B cell (primary cell): ENCODE data around the gene ILF3. TPM values are rescaled to one million over a fixed set of nuclear protein-coding genes. Genes with fewer than 3 reads are reported as not detected.
A peak's percentile ranks its signal among the peaks of the same experiment; 100 is the strongest.
"Not testable (repeated sequence)": the region's sequence is repeated elsewhere in the genome, so short reads cannot be mapped to it uniquely, and the experiment has no call there.

Experiments used
- ATAC-seq: fragments of 200-7000 bp; cut with Tn5 transposase; one replicate; pipeline ENCODE4 v1.10.0; 2021; ENCODE audit warnings: low read depth, mild to moderate bottlenecking, moderate number of reproducible peaks, moderate library complexity
- CTCF ChIA-PET: fragments of 350-600 bp; sonication (Branson Sonifier 250); formaldehyde crosslinking; loops from one replicate; lab custom pipeline; 2021; ENCODE audit warnings: antibody characterized with exemption, inconsistent platforms; lab: Charles Lee
- POLR2A ChIA-PET: fragments of 350-600 bp; sonication (Branson Sonifier 250); formaldehyde crosslinking; loops from one replicate; lab custom pipeline; 2021; ENCODE audit warnings: antibody characterized with exemption; lab: Charles Lee
- DNase-seq: peaks from one replicate; pipeline ENCODE4 v3.0.0; 2013
- H2AFZ ChIP-seq: 2 replicates; pipeline ENCODE4 v1.6.1; 2012; ENCODE audit warnings: mild to moderate bottlenecking, low read depth, low read length; ENCODE audit not compliant: insufficient read depth, poor library complexity, severe bottlenecking
- H3K27ac ChIP-seq, 2 donors: 1 replicate in 1 of 2; 2 replicates in 1 of 2; pipeline ENCODE4 v1.5.1; 2012 to 2013; ENCODE audit warnings: low read length in 2 of 2, mild to moderate bottlenecking in 2 of 2, moderate library complexity in 1 of 2
- H3K27me3 ChIP-seq, 4 experiments: fragments of 200-600 bp in 1 of 4; sonication (generic) in 1 of 4; replicated peaks in 1 of 4; 1 replicate in 2 of 4; 2 replicates in 2 of 4; pipeline versions ENCODE4 v1.6.1 to v1.7.0; 2013 to 2016; ENCODE audit warnings: low read length in 3 of 4, mild to moderate bottlenecking in 2 of 4, mixed read lengths in 1 of 4, moderate library complexity in 1 of 4; ENCODE audit not compliant: insufficient read depth in 4 of 4, control insufficient read depth in 3 of 4; ENCODE audit errors: control extremely low read depth in 1 of 4
- H3K36me3 ChIP-seq, 2 experiments: replicated peaks in 1 of 2; 1 replicate in 1 of 2; 2 replicates in 1 of 2; pipeline versions ENCODE4 v1.6.1 to v1.7.1; 2013; ENCODE audit warnings: low read length in 1 of 2; ENCODE audit not compliant: insufficient read depth in 2 of 2, control insufficient read depth in 1 of 2; ENCODE audit errors: control extremely low read depth in 1 of 2, extremely low read depth in 1 of 2
- H3K4me1 ChIP-seq, 2 donors: fragments of 200-600 bp in 1 of 2; sonication (generic) in 1 of 2; 1 replicate in 1 of 2; 2 replicates in 1 of 2; pipeline versions ENCODE4 v1.5.1 to v1.6.1; 2013 to 2017; ENCODE audit warnings: low read length in 2 of 2; ENCODE audit not compliant: control insufficient read depth in 2 of 2, insufficient read depth in 2 of 2
- H3K4me2 ChIP-seq: replicated peaks from 2 replicates; pipeline ENCODE3; 2012; ENCODE audit warnings: mild to moderate bottlenecking, low read depth, low read length; ENCODE audit not compliant: poor library complexity, severe bottlenecking
- H3K4me3 ChIP-seq, 5 experiments: fragments of 200-600 bp in 1 of 5; sonication (generic) in 1 of 5; 1 replicate in 3 of 5; 2 replicates in 2 of 5; pipeline versions ENCODE4 v1.5.1 to v1.7.0; 2011 to 2016; ENCODE audit warnings: low read length in 4 of 5, mild to moderate bottlenecking in 4 of 5, low read depth in 2 of 5, control low read depth in 1 of 5, moderate library complexity in 1 of 5; ENCODE audit not compliant: insufficient read depth in 1 of 5; ENCODE audit errors: control extremely low read depth in 1 of 5, extremely low read depth in 1 of 5
- H3K79me2 ChIP-seq: fragments of 200-600 bp; sonication (generic); one replicate; pipeline ENCODE4 v1.6.0; 2016; ENCODE audit warnings: low read length; ENCODE audit not compliant: control insufficient read depth, insufficient read depth
- H3K9ac ChIP-seq: fragments of 200-600 bp; sonication (generic); 2 replicates; pipeline ENCODE4 v1.6.1; 2017; ENCODE audit warnings: mild to moderate bottlenecking, low read length, moderate library complexity
- H3K9me3 ChIP-seq, 3 donors: one replicate each; pipeline versions ENCODE4 v1.6.1 to v1.7.1; 2013; ENCODE audit warnings: low read length in 2 of 3; ENCODE audit not compliant: control insufficient read depth in 2 of 3, insufficient read depth in 1 of 3; ENCODE audit errors: control extremely low read depth in 1 of 3
- H4K20me1 ChIP-seq: 2 replicates; pipeline ENCODE4 v1.6.0; 2012; ENCODE audit warnings: mild to moderate bottlenecking, low read length; ENCODE audit not compliant: insufficient read depth, control insufficient read depth, poor library complexity, severe bottlenecking
- H3K27ac Mint-ChIP-seq: one replicate; pipeline ENCODE4 v1.8.0; 2021; ENCODE audit warnings: mixed read lengths
- H3K27me3 Mint-ChIP-seq: one replicate; pipeline ENCODE4 v1.8.0; 2021; ENCODE audit warnings: mixed read lengths
- H3K4me1 Mint-ChIP-seq: one replicate; pipeline ENCODE4 v1.8.0; 2021; ENCODE audit warnings: mixed read lengths
- H3K4me3 Mint-ChIP-seq: one replicate; pipeline ENCODE4 v1.8.0; 2021; ENCODE audit warnings: mixed read lengths
- H3K9me3 Mint-ChIP-seq: one replicate; pipeline ENCODE4 v1.8.0; 2022; ENCODE audit warnings: mixed read lengths; ENCODE audit not compliant: insufficient read depth
- EZH2 ChIP-seq: IDR thresholded peaks from 2 replicates; pipeline ENCODE4 v1.6.1; 2012; ENCODE audit warnings: borderline replicate concordance, low read depth, mild to moderate bottlenecking, moderate library complexity, low read length; ENCODE audit not compliant: insufficient read depth, poor library complexity, severe bottlenecking
- WGBS: methylation state at CpG from one replicate; pipeline ENCODE4 v1.1.5; 2013; ENCODE audit warnings: missing lambda C conversion rate; ENCODE audit not compliant: insufficient coverage; 5-methylcytosine and 5-hydroxymethylcytosine counted together
- intact Hi-C: fragments of 100-400 bp; cut with micrococcal nuclease; formaldehyde crosslinking; loops from one replicate; pipeline ENCODE4 v1.10.0; 2022
- polyA plus RNA-seq: library from polyadenylated mRNA; depleted of rRNA; stranded (reverse); fragments of >200 nt; gene quantifications from 2 replicates; pipeline ENCODE4 v1.2.3, GENCODE V29; 2012
- total RNA-seq, 2 donors: library from RNA; stranded (reverse); fragments of 120-200 nt in 1 of 2; gene quantifications; 1 replicate in 1 of 2; 2 replicates in 1 of 2; pipeline versions ENCODE4 v1.2.3 to v1.2.4, GENCODE V29; 2013 to 2022
- TF ChIP-seq, protein P1 (sequence below): fragments of 200-600 bp; IDR thresholded peaks from one replicate; pipeline ENCODE4 v1.8.0; 2022; ENCODE audit warnings: antibody characterized with exemption, mild to moderate bottlenecking

The ILF3 gene
- total and polyA plus RNA-seq, 2 donors (not counting 1 experiment from before 2014, with no cell fraction given) = 189 to 359 TPM

DNA sequence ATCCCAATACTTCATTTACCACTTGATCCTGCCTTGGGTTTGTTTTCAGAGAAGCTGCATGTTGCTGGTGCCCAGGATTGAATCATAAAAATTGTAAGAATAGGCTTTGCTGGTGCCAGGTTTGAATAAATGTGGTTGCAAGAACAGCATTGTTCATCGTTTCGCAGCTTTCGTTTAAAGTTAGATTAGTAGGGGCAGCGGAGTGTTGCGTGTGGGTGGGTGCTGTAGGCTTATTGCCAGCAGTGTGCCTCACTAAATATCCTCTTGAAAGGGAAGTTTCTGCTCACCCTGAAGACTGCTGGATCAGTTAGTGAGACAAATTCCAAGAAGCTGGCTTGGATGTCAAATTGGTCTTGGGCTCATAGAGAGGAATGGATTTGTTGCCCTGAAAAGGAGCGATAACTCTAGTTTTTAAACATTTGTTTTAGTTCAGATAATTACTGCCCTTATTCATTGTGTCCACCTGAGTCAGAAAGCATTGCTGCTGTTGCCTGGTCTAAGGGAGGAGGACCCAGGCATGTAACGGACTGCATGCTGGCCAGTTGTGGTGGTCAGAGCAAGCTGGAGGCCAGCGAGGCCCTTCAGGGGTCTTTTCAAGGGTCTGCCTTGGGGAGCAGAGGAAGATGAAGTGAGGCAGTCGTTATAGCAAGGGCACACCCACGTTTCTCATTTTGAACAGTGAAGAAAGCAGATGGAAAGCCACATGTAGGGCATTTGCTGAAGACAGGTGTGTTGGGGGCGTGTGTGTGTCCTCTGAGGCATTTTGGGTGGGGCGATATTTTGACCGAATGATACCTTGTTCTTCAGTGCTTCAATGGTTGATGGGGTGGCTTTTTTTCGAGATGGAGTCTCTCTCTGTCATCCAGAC, 8.5 kb downstream of the ILF3 start:
- H3K9ac ChIP-seq = peak overlapping the region; percentile 16
- peaks cover 53% of the 10 kb centered on the region for H3K4me1 Mint-ChIP-seq
- WGBS = 36% methylated on average over 13 of the region's 14 CpGs
- H2AFZ ChIP-seq = no peak overlapping the region
- H3K9me3 ChIP-seq = no peaks in the 10 kb centered on the region
- peak overlapping the region; percentile 64 for H3K4me3 Mint-ChIP-seq
- H3K4me1 ChIP-seq = peaks cover 28 to 38% of the 10 kb centered on the region in 2 donors
- H3K9me3 Mint-ChIP-seq = no peaks in the 10 kb centered on the region
- intact Hi-C loops = no loop called here
- CTCF ChIA-PET = interaction anchor here (0.6 to 1.3 kb wide), 4 partner anchors 10 to 90 kb away, joined by 3 to 6 read pairs (median 3); no protein-coding TSS in a partner anchor
- POLR2A ChIA-PET = interaction anchor here (0.5 kb wide), 1 partner anchor 10 kb away, joined by 4 read pairs; no protein-coding TSS in a partner anchor
- H3K4me2 ChIP-seq = peak overlapping the region; percentile 53
- H3K79me2 ChIP-seq = peaks cover 100% of the 10 kb centered on the region
- peaks cover 4 to 17% of the 10 kb centered on the region in 2 experiments for H3K36me3 ChIP-seq
- no peaks in the 10 kb centered on the region for H3K27me3 ChIP-seq
- peak overlapping the region in 1 of 5 experiments; percentile 0 for H3K4me3 ChIP-seq
- TF ChIP-seq EZH2 = no peak
- TF ChIP-seq, protein P1, sequence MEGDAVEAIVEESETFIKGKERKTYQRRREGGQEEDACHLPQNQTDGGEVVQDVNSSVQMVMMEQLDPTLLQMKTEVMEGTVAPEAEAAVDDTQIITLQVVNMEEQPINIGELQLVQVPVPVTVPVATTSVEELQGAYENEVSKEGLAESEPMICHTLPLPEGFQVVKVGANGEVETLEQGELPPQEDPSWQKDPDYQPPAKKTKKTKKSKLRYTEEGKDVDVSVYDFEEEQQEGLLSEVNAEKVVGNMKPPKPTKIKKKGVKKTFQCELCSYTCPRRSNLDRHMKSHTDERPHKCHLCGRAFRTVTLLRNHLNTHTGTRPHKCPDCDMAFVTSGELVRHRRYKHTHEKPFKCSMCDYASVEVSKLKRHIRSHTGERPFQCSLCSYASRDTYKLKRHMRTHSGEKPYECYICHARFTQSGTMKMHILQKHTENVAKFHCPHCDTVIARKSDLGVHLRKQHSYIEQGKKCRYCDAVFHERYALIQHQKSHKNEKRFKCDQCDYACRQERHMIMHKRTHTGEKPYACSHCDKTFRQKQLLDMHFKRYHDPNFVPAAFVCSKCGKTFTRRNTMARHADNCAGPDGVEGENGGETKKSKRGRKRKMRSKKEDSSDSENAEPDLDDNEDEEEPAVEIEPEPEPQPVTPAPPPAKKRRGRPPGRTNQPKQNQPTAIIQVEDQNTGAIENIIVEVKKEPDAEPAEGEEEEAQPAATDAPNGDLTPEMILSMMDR = no peak
- no peak for DNase-seq
- peak overlapping the region in 1 of 2 donors; percentile 10 for H3K27ac ChIP-seq
- H3K27me3 Mint-ChIP-seq = no peaks in the 10 kb centered on the region
- peaks cover 95% of the 10 kb centered on the region for H4K20me1 ChIP-seq
- ATAC-seq = no peak
- peak overlapping the region; percentile 75 for H3K27ac Mint-ChIP-seq

DNA sequence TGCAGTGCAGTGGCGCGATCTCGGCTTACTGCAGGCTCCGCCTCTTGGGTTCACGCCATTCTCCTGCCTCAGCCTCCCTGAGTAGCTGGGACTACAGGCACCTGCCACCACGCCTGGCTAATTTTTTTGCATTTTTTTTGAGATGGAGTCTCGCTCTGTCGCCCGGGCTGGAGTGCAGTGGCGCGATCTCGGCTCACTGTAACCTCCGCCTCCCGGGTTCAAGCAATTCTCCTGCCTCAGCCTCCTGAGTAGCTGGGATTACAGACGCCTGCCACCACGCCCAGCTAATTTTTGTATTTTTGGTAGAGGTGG, 9.1 kb downstream of the ILF3 start:
- peaks cover 100% of the 10 kb centered on the region for H3K79me2 ChIP-seq
- H3K9me3 ChIP-seq, H2AFZ ChIP-seq, POLR2A ChIA-PET, H3K9ac ChIP-seq, H3K27me3 ChIP-seq, H3K27me3 Mint-ChIP-seq, H3K9me3 Mint-ChIP-seq, intact Hi-C loops, DNase-seq: not testable (repeated sequence)
- WGBS = 52% methylated on average over 5 of the region's 16 CpGs
- H3K4me1 ChIP-seq = peaks cover 34 to 44% of the 10 kb centered on the region in 2 donors
- H3K4me3 Mint-ChIP-seq = peak overlapping the region; percentile 64
- H3K27ac Mint-ChIP-seq = peak overlapping the region; percentile 75
- H3K36me3 ChIP-seq = peaks cover 6 to 15% of the 10 kb centered on the region in 2 experiments
- H3K4me3 ChIP-seq = peak overlapping the region in 1 of 5 experiments; percentile 0
- H4K20me1 ChIP-seq = peaks cover 95% of the 10 kb centered on the region
- peaks cover 58% of the 10 kb centered on the region for H3K4me1 Mint-ChIP-seq
- CTCF ChIA-PET = interaction anchor here (0.8 to 1.3 kb wide), 2 partner anchors 10 to 90 kb away, joined by 3 read pairs; no protein-coding TSS in a partner anchor
- ATAC-seq = peak; percentile 33
- peak overlapping the region in 1 of 2 donors; percentile 10 for H3K27ac ChIP-seq
- peak overlapping the region; percentile 53 for H3K4me2 ChIP-seq
